OCI-LY1 (cell line): Measurements from ENCODE around the gene CUBN.

Experiments used
- CTCF ChIP-seq: fragments of 200-600 bp; sonication (generic), shearing (Covaris generic); IDR thresholded peaks from 2 replicates; pipeline ENCODE4 v1.5.1; 2017; ENCODE audit warnings: mild to moderate bottlenecking, antibody characterized with exemption, low read length, moderate library complexity, mixed read lengths
- EZH2 ChIP-seq: fragments of 200-600 bp; sonication (generic), shearing (Covaris generic); IDR thresholded peaks from 2 replicates; pipeline ENCODE4 v1.8.0; 2017; ENCODE audit warnings: borderline replicate concordance, mixed run types, mild to moderate bottlenecking, antibody characterized with exemption, low read length, moderate library complexity, mixed read lengths

- TF ChIP-seq CTCF (no peak), EZH2 (no peak)
Observed at GRCh38 chr10:16822027-16822426, 307.6 kb downstream of the CUBN start.
